Measurements from ENCODE around the gene FEM1B. TPM values are rescaled to one million over a fixed set of nuclear protein-coding genes. Genes with fewer than 3 reads are reported as not detected.

The FEM1B gene
- total RNA-seq, 4 donors from 2014 or later: 32.9 to 48.5 (median 40.9) TPM

GRCh38 chr15:68305420-68305871 lies 27.9 kb downstream of the FEM1B start:
- DNase-seq (ENCODE audit: low spot score) (no peak), ATAC-seq (ENCODE audit: low FRiP score) (no peak)
- TF ChIP-seq CTCF (IDR thresholded peaks at IDR 0.05): no peak

DNA sequence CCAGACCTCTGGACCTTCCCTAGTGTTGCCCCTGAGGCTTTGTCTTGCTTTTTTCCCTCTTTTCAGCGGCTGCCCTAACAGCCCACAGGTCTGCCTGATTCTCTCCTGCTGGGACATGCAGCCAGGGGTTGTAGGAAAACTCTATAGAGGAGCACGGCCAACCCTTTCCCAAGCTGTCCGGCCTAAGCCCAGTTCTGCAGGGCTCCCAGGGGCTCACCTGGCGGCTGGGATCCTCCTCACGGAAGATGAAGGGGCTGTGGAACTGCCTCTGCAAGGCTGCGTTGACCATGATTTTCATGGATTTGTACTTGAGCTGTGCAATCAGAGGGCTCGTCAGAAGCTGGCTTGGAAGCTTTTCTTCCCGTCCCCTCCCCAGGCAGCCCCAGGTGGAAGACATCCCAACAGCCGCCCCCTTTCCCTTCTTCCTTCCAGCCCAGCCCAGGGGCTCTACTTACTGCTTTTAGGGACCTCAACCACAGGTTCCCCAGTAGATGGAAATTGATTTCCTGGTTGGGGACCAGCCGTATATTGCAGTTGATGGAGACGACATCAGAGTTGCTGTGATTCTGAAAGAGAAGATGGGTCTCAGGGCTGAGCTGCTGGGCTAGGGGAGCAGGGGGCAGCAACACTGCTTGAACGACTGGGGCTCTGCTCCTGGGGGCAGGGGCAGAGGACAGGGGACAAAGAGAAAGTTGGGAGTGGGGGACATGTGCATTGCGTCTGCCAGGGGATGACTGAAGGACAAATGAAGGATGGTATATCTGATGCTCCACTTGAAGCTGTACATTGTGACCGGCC lies 29.8 kb downstream of the FEM1B start:
- no peak for TF ChIP-seq CTCF (IDR thresholded peaks at IDR 0.05)
- no peak for DNase-seq (ENCODE audit: low spot score)
- ATAC-seq (ENCODE audit: low FRiP score): no peak

DNA sequence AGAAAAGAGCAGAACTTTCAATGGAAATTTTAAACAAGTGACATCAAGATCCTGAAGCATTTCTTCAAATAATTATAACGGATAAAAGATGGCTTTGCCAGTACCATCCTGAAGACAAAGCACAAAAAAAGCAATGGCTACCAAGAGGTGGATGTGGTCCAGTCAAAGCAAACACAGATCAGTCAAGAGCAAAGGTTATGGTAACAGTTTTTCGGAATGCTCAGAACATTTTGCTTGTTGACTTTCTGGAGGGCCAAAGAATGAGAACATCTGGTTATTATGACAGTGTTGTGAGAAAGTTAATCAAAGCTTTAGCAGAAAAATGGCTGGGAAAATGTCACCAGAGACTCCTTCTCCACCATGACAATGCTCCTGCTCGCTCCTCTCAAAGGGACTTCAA lies 31.5 kb downstream of the FEM1B start:
- no peak for ATAC-seq (ENCODE audit: low FRiP score)
- DNase-seq (ENCODE audit: low spot score): no peak
- no peak for TF ChIP-seq CTCF (IDR thresholded peaks at IDR 0.05)

- no peak for TF ChIP-seq CTCF (IDR thresholded peaks at IDR 0.05)
- DNase-seq (ENCODE audit: low spot score) (no peak), ATAC-seq (ENCODE audit: low FRiP score) (no peak)
Observed at GRCh38 chr15:68310178-68310803, 32.7 kb downstream of the FEM1B start.

DNA sequence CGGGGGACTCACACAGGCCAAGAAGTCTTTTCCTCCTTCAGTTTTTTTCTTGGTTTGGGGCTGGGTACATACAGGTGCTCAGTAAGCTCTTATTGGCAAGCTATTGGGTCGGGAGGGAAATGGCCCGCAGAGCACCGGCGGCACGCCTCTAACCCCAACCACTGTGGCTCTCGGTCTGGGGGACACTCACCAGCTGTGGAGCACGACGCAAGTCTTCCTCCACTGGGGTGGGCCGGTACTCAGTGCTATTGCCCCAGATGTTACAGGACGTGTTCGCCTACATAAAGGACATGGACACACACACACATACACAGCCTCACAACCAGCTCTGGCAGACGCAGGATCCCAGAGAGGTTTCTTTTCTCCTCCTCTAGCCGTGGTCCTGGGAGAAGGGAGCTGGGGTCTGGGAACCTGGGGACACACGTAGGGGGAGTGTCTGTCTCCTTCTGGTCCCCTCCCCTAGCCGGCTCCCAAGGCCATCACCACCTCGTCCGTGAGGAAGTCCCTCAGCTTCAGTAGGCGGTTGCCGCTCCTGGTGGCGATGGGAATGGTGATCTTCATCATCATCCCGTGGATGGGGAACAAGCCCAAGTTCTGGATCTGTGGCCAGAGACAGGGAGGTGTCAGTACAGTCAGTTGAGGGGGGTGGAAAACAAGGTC lies 33.4 kb downstream of the FEM1B start:
- TF ChIP-seq CTCF (IDR thresholded peaks at IDR 0.05): no peak
- DNase-seq (ENCODE audit: low spot score) (no peak), ATAC-seq (ENCODE audit: low FRiP score) (no peak)

- DNase-seq (ENCODE audit: low spot score) (no peak), ATAC-seq (ENCODE audit: low FRiP score) (no peak)
- TF ChIP-seq CTCF (IDR thresholded peaks at IDR 0.05): no peak
Observed at GRCh38 chr15:68311464-68311835, 33.9 kb downstream of the FEM1B start.
